Stimulated activated CD8-positive, alpha-beta memory T cell treated with anti-CD3 and anti-CD28 coated beads, Interleukin-12 subunit alpha, Interleukin-12 subunit beta, amount 100 ng/mL, for 1 hour (primary cell): ENCODE data around the gene KDM4C.

Source experiments
- DNase-seq: peaks from one replicate; pipeline ENCODE4 v3.0.0-alpha.2; 2020; ENCODE audit warnings: low read depth

KDM4C gene

DNA sequence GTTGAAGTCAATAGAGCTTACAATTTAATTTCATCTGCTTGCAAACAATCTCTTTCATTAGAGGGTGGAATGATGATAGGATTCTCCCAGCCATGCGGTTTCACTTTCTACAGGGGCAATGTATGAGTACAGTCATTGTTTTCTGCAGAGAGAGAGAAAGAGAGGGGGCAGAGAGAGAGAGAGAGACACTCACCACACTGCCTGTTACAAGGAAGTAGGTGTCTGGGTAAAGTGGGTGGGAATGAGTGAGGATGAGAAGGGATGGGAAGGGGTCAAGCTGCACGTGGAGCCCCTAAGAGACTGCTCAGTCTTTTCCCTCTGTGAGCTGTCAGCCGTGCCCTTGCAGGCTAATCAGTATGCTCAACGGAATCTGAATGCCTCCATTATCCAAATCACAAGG is 454.3 kb downstream of the KDM4C start:
- DNase-seq = no peak

DNA sequence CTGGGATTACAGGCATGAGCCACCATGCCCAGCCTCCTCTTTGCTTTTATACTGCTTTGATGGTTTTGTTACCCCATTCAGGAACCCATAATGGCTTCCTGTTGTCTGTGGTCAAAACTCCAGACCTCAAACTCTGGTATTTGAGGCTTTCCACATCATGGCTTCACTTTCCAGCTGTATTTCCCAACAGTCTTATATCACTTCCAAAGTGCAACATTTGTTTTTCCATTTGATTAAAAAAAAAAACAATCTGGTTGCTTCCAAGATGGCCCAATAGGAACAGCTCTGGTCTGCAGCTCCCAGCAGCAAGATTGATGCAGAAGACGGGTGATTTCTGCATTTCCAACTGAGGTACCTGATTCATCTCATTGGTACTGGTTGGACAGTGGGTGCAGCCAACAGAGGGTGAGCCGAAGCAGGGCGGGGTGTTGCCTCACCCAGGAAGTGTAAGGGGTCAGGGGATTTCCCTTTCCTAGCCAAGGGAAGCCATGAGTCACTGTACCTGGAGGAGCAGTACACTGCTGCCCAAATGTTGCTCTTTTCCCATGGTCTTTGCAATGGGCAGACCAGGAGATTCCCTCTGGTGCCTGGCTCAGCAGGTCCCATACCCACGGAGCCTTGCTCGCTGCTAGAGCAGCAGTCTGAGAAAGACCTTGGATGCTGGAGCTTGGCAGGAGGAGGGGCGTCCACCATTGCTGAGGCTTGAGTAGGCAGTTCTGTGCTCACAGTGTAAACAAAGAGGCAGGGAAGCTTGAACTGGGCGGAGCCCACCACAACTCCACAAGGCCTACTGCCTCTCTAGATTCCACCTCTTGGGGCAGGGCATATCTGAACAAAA is 458.4 kb downstream of the KDM4C start:
- no peak for DNase-seq

DNA sequence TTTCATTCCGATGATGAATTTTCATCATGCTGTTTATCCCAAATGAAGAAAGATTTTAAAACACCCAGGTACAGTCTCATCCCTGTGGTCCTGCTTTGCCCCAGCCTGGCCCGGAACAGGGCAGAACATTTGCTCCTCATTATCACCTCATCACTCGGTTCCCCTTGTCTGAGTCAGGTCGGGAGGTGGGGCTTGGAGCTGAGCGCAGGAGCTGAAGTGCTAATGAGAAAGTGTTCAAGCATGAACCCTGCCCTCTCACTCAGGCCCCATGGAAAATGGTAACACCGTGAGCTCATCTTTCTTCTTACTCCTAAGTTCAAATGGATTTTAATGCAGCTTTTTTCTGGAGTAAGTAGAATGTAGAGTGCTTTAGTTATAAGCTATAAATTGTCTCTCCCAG is 466.2 kb downstream of the KDM4C start:
- no peak for DNase-seq
